H1 (cell line): Measurements from ENCODE around the gene CHD5. TPM values are rescaled to one million over a fixed set of nuclear protein-coding genes. Genes with fewer than 3 reads are reported as not detected.

Experiments
- CTCF ChIA-PET: fragments of 300-600 bp; sonication (Branson Sonifier 250); formaldehyde crosslinking; loops from one replicate; lab custom pipeline; 2021; ENCODE audit not compliant: partially characterized antibody; lab: Charles Lee
- POLR2A ChIA-PET: fragments of 300-600 bp; sonication (Branson Sonifier 250); formaldehyde crosslinking; loops from one replicate; lab custom pipeline; 2021; ENCODE audit warnings: inconsistent platforms; ENCODE audit not compliant: partially characterized antibody; lab: Charles Lee
- DNase-seq, 2 experiments: peaks; one replicate each; pipeline versions ENCODE4 v3.0.0 to v3.0.0-alpha.2; 2010 to 2022; ENCODE audit warnings: low spot score in 2 of 2, low read depth in 1 of 2, mixed read lengths in 1 of 2
- FAIRE-seq: peaks from 2 replicates; lab custom pipeline; 2011; peaks lifted over from hg19 to GRCh38; lab: Jason Lieb, UNC
- H2AFZ ChIP-seq: 2 replicates; pipeline ENCODE4 v1.8.1; 2012; ENCODE audit warnings: low read length, inconsistent platforms
- H2AK5ac ChIP-seq: 2 replicates; pipeline ENCODE4 v1.6.1; 2013; ENCODE audit warnings: low read depth, low read length
- H2BK120ac ChIP-seq: replicated peaks from 2 replicates; pipeline ENCODE3; 2013; ENCODE audit warnings: low read depth, low read length, inconsistent platforms
- H2BK12ac ChIP-seq: 2 replicates; pipeline ENCODE4 v1.6.1; 2013; ENCODE audit warnings: low read depth, low read length
- H2BK15ac ChIP-seq: 2 replicates; pipeline ENCODE4 v1.6.1; 2013; ENCODE audit warnings: low read length
- H2BK20ac ChIP-seq: 2 replicates; pipeline ENCODE4 v1.6.1; 2013; ENCODE audit warnings: low read length
- H2BK5ac ChIP-seq: 2 replicates; pipeline ENCODE4 v1.6.1; 2013; ENCODE audit warnings: low read depth, low read length
- H3K14ac ChIP-seq: 2 replicates; pipeline ENCODE4 v1.6.1; 2013; ENCODE audit warnings: inconsistent platforms; ENCODE audit not compliant: insufficient read length
- H3K18ac ChIP-seq: 2 replicates; pipeline ENCODE4 v1.6.1; 2013; ENCODE audit warnings: low read length; ENCODE audit errors: extremely low read depth
- H3K23ac ChIP-seq: 2 replicates; pipeline ENCODE4 v1.6.1; 2013; ENCODE audit warnings: inconsistent platforms; ENCODE audit not compliant: insufficient read length
- H3K23me2 ChIP-seq: 2 replicates; pipeline ENCODE4 v1.6.1; 2013; ENCODE audit warnings: low read depth, low read length
- H3K27ac ChIP-seq: 2 replicates; pipeline ENCODE4 v1.6.1; 2011; ENCODE audit warnings: low read depth, low read length, inconsistent platforms
- H3K27me3 ChIP-seq, 4 experiments: replicated peaks in 1 of 4; 1 replicate in 1 of 4; 2 replicates in 3 of 4; pipeline versions ENCODE4 v1.6.1 to v1.8.1; 2011 to 2013; ENCODE audit warnings: low read length in 3 of 4, mild to moderate bottlenecking in 3 of 4, inconsistent platforms in 2 of 4, mixed read lengths in 2 of 4, moderate library complexity in 1 of 4; ENCODE audit not compliant: control insufficient read depth in 3 of 4, insufficient read depth in 3 of 4; ENCODE audit errors: extremely low read depth in 1 of 4
- H3K36me3 ChIP-seq, 4 experiments: 2 replicates each; pipeline versions ENCODE4 v1.6.1 to v1.8.1; 2011 to 2013; ENCODE audit warnings: mild to moderate bottlenecking in 4 of 4, low read length in 3 of 4, moderate library complexity in 2 of 4, control low read depth in 1 of 4, inconsistent platforms in 1 of 4; ENCODE audit not compliant: insufficient read depth in 4 of 4, control insufficient read depth in 2 of 4
- H3K4ac ChIP-seq: replicated peaks from 2 replicates; pipeline ENCODE3; 2013; ENCODE audit warnings: low read length, low read depth, mixed read lengths, inconsistent platforms; ENCODE audit not compliant: insufficient read length
- H3K4me1 ChIP-seq, 4 experiments: replicated peaks in 1 of 4; 1 replicate in 1 of 4; 2 replicates in 3 of 4; pipeline versions ENCODE4 v1.6.1 to v1.8.1; 2011 to 2013; ENCODE audit warnings: low read length in 3 of 4, inconsistent platforms in 2 of 4, mixed read lengths in 1 of 4; ENCODE audit not compliant: insufficient read depth in 4 of 4, control insufficient read depth in 3 of 4
- H3K4me2 ChIP-seq, 2 experiments: 2 replicates each; pipeline versions ENCODE4 v1.6.1 to v1.8.1; 2011 to 2013; ENCODE audit warnings: low read depth in 2 of 2, low read length in 2 of 2, control low read depth in 1 of 2, inconsistent platforms in 1 of 2, mild to moderate bottlenecking in 1 of 2; ENCODE audit not compliant: insufficient read depth in 1 of 2
- H3K4me3 ChIP-seq, 4 experiments: fragments of 200-600, 300-600 bp in 1 of 4; sonication (generic), shearing (Covaris generic), sonication (Bioruptor Twin) in 1 of 4; 2 replicates each; pipeline versions ENCODE4 v1.5.1 to v1.8.1; 2011 to 2016; ENCODE audit warnings: low read length in 4 of 4, low read depth in 3 of 4, control low read depth in 2 of 4, inconsistent platforms in 2 of 4, mild to moderate bottlenecking in 2 of 4, mixed read lengths in 1 of 4, moderate library complexity in 1 of 4; ENCODE audit not compliant: insufficient read depth in 2 of 4; ENCODE audit errors: extremely low read depth in 1 of 4
- H3K56ac ChIP-seq: replicated peaks from 2 replicates; pipeline ENCODE3; 2013; ENCODE audit warnings: low read depth, mild to moderate bottlenecking, mixed read lengths, low read length, inconsistent platforms; ENCODE audit not compliant: insufficient read length
- H3K79me1 ChIP-seq: 2 replicates; pipeline ENCODE4 v1.6.1; 2013; ENCODE audit warnings: low read depth, low read length, control low read depth
- H3K79me2 ChIP-seq, 2 experiments: 2 replicates each; pipeline versions ENCODE4 v1.6.1 to v1.8.1; 2012 to 2013; ENCODE audit warnings: low read length in 2 of 2, mild to moderate bottlenecking in 2 of 2, inconsistent platforms in 1 of 2; ENCODE audit not compliant: insufficient read depth in 2 of 2, control insufficient read depth in 1 of 2
- H3K9ac ChIP-seq, 4 experiments: replicated peaks in 1 of 4; 1 replicate in 1 of 4; 2 replicates in 3 of 4; pipeline versions ENCODE4 v1.6.1 to v1.8.1; 2011 to 2013; ENCODE audit warnings: low read depth in 3 of 4, low read length in 3 of 4, control low read depth in 2 of 4, mild to moderate bottlenecking in 2 of 4, moderate library complexity in 2 of 4, inconsistent platforms in 1 of 4; ENCODE audit errors: extremely low read depth in 1 of 4
- H3K9me3 ChIP-seq, 2 experiments: 2 replicates each; pipeline versions ENCODE4 v1.6.1 to v1.8.1; 2012 to 2013; ENCODE audit warnings: mild to moderate bottlenecking in 2 of 2, moderate library complexity in 2 of 2, control low read depth in 1 of 2, inconsistent platforms in 1 of 2, low read depth in 1 of 2, low read length in 1 of 2, mixed read lengths in 1 of 2; ENCODE audit not compliant: insufficient read depth in 2 of 2
- H4K20me1 ChIP-seq, 2 experiments: replicated peaks in 1 of 2; 2 replicates each; pipeline versions ENCODE3 to v1.8.1; 2011 to 2013; ENCODE audit warnings: inconsistent platforms in 2 of 2, low read length in 2 of 2, mild to moderate bottlenecking in 1 of 2; ENCODE audit not compliant: insufficient read depth in 2 of 2, control insufficient read depth in 1 of 2
- H4K5ac ChIP-seq: 2 replicates; pipeline ENCODE4 v1.6.1; 2013; ENCODE audit warnings: low read length, low read depth, mixed read lengths, inconsistent platforms; ENCODE audit not compliant: insufficient read length
- H4K8ac ChIP-seq: 2 replicates; pipeline ENCODE4 v1.8.0; 2013; ENCODE audit warnings: mild to moderate bottlenecking, moderate library complexity, low read length, inconsistent platforms; ENCODE audit not compliant: insufficient read depth; ENCODE audit errors: extremely low read depth
- H4K91ac ChIP-seq: replicated peaks from 2 replicates; pipeline ENCODE3; 2013; ENCODE audit warnings: low read length, mixed read lengths, inconsistent platforms; ENCODE audit not compliant: insufficient read length
- EP300 ChIP-seq, 2 experiments: IDR thresholded peaks; 1 replicate in 1 of 2; 2 replicates in 1 of 2; pipeline ENCODE4 v1.6.1; 2011 to 2012; ENCODE audit warnings: low read depth in 2 of 2, low read length in 2 of 2, mild to moderate bottlenecking in 2 of 2, borderline replicate concordance in 1 of 2, inconsistent platforms in 1 of 2, moderate library complexity in 1 of 2
- NANOG ChIP-seq: IDR thresholded peaks from 2 replicates; pipeline ENCODE4 v1.6.1; 2011; ENCODE audit warnings: low read length, low read depth, mild to moderate bottlenecking, inconsistent platforms; ENCODE audit not compliant: insufficient read depth, poor library complexity, severe bottlenecking
- RAD21 ChIP-seq, 2 experiments: IDR thresholded peaks in 1 of 2; conservative IDR thresholded peaks in 1 of 2; 2 replicates each; pipeline ENCODE4 v1.6.1; 2011; ENCODE audit warnings: low read depth in 2 of 2, low read length in 2 of 2, improper control_type of control experiment in 1 of 2, inconsistent platforms in 1 of 2, mild to moderate bottlenecking in 1 of 2, moderate library complexity in 1 of 2
- RNF2 ChIP-seq: fragments of 200-900, 300-1000 bp; sonication (generic); IDR thresholded peaks from 2 replicates; pipeline ENCODE4 v1.7.1; 2016; ENCODE audit warnings: borderline replicate concordance, low read depth, mild to moderate bottlenecking, antibody characterized with exemption, low read length; ENCODE audit not compliant: poor library complexity, severe bottlenecking; ENCODE audit errors: missing control alignments
- WGBS, 2 experiments: shearing (Covaris generic) in 1 of 2; methylation state at CpG; one replicate each; pipeline versions ENCODE4 v1.1.6 to v1.1.7; 2013 to 2015; ENCODE audit warnings: low lambda C conversion rate in 2 of 2, mixed read lengths in 2 of 2, inconsistent platforms in 1 of 2, low coverage in 1 of 2, missing lambda C conversion rate in 1 of 2; ENCODE audit not compliant: insufficient replicate concordance in 2 of 2, insufficient coverage in 1 of 2, insufficient read length in 1 of 2; ENCODE audit errors: extremely low coverage in 1 of 2, missing lambda C conversion rate in 1 of 2; 5-methylcytosine and 5-hydroxymethylcytosine counted together
- polyA plus RNA-seq, 7 experiments: library from polyadenylated mRNA; depleted of rRNA in 3 of 7; stranded (reverse) in 5 of 7; unstranded in 2 of 7; fragments of >200 nt in 5 of 7; fragments of 200-250 nt in 2 of 7; gene quantifications; 1 replicate in 5 of 7; 2 replicates in 1 of 7; 4 replicates in 1 of 7; pipeline versions ENCODE4 v1.2.1 to v1.2.3, GENCODE V29; 2011 to 2013; ENCODE audit warnings: missing spikeins in 2 of 7, mixed read lengths in 2 of 7
- total RNA-seq: library from RNA; stranded (reverse); fragmentation: NEBNext Ultra II Directional; extraction: Animal tissue kit (Norgen Biotek cat#: 25700); gene quantifications from 2 replicates; pipeline ENCODE4 v1.2.1, GENCODE V29; 2021
- TF ChIP-seq, protein P1 (sequence below), 3 experiments: IDR thresholded peaks; 1 replicate in 2 of 3; 2 replicates in 1 of 3; pipeline versions ENCODE4 v1.5.1 to v1.6.1; 2011; ENCODE audit warnings: low read length in 3 of 3, mild to moderate bottlenecking in 3 of 3, inconsistent platforms in 2 of 3, low read depth in 1 of 3, moderate library complexity in 1 of 3; ENCODE audit not compliant: insufficient read depth in 1 of 3; ENCODE audit errors: control extremely low read depth in 1 of 3

Gene CHD5
- total and polyA plus RNA-seq, 2 of the 8 experiments (the other 6 are each of a cell fraction or from before 2014, with no cell fraction given), result 0.42 to 1.8 TPM

DNA sequence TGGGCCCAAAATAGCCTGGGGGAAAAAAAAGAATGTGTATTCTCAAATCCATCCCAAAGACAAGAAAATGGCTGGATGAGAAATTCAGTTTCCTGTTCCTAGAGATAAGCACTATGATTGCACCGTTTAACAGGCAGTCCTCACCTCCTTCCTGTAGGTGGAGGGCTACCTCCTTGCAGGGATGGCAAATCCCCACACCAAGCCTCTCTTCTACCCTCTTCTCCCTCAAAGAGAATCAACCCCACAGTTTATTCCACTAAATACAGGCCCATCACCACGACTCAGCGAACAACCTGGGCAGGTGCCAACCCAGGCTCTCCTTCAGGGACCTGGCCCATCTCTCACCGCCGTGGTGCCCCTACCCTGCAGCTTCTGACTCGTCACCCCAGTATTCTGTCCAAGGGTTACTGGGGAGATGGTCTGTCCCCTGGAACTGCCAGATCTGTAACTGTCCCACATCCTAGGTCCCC is 3.4 kb upstream of the CHD5 start:
- POLR2A ChIA-PET, result interaction anchor here (1.1 to 6.0 kb wide), 7 partner anchors 9 to 31 kb away, joined by 4 to 50 read pairs (median 9); partner anchors contain the start of gene RPL22

More for the DNA sequence above, 3.4 kb upstream of the CHD5 start:
- Histone ChIP-seq H2BK20ac (no peak overlapping the region), H2BK120ac (no peak overlapping the region), H3K79me2 (peaks cover 0 to 18% of the 10 kb centered on the region in 2 experiments; a peak in 2 of 4 replicates), H3K23me2 (peaks cover 3% of the 10 kb centered on the region; the same call in 1 of the 2 replicates), H3K27ac (no peak overlapping the region), H3K4ac (no peak overlapping the region), H3K4me2 (no peak overlapping the region), H3K4me3 (no peak overlapping the region), H3K9me3 (no peaks in the 10 kb centered on the region), H2AK5ac (no peak overlapping the region), H3K56ac (no peak overlapping the region), H3K23ac (no peak overlapping the region), H2BK5ac (no peak overlapping the region), H3K36me3 (peaks cover 5 to 31% (median 9%) of the 10 kb centered on the region in 4 experiments; a peak in 5 of 8 replicates), H3K18ac (no peak overlapping the region), H4K8ac (no peak overlapping the region), H2BK15ac (no peak overlapping the region), H3K79me1 (peaks cover 4% of the 10 kb centered on the region; the same call in 1 of the 2 replicates), H4K20me1 (peaks cover 11 to 25% of the 10 kb centered on the region in 2 experiments), H4K91ac (no peak overlapping the region), H2AFZ (no peak overlapping the region), H3K4me1 (peaks cover 8 to 12% (median 10%) of the 10 kb centered on the region in 4 experiments), H4K5ac (no peak overlapping the region), H2BK12ac (no peak overlapping the region), H3K14ac (no peak overlapping the region), H3K9ac (no peak overlapping the region; a peak in 1 of 7 replicates), H3K27me3 (peaks cover 13 to 34% (median 26%) of the 10 kb centered on the region in 4 experiments)
- TF ChIP-seq RNF2 (no peak), RAD21 (IDR thresholded peaks at IDR 0.05 in 1 of 2, conservative IDR thresholded peaks at IDR 0.05 in 1 of 2; ENCODE audit: low read depth in 2 of 2, low read length in 2 of 2) (peak in 1 of 2 experiments; percentile 29; a peak in 1 of 4 replicates), NANOG (no peak), EP300 (IDR thresholded peaks at IDR 0.05; ENCODE audit: borderline replicate concordance in 1 of 2, low read depth in 2 of 2, low read length in 2 of 2) (no peak)
- TF ChIP-seq, protein P1, sequence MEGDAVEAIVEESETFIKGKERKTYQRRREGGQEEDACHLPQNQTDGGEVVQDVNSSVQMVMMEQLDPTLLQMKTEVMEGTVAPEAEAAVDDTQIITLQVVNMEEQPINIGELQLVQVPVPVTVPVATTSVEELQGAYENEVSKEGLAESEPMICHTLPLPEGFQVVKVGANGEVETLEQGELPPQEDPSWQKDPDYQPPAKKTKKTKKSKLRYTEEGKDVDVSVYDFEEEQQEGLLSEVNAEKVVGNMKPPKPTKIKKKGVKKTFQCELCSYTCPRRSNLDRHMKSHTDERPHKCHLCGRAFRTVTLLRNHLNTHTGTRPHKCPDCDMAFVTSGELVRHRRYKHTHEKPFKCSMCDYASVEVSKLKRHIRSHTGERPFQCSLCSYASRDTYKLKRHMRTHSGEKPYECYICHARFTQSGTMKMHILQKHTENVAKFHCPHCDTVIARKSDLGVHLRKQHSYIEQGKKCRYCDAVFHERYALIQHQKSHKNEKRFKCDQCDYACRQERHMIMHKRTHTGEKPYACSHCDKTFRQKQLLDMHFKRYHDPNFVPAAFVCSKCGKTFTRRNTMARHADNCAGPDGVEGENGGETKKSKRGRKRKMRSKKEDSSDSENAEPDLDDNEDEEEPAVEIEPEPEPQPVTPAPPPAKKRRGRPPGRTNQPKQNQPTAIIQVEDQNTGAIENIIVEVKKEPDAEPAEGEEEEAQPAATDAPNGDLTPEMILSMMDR (IDR thresholded peaks at IDR 0.05; ENCODE audit: control extremely low read depth in 1 of 3, insufficient read depth in 1 of 3, low read depth in 1 of 3, low read length in 3 of 3), result peak; percentile 43 to 53 (median 51)
- CTCF ChIA-PET, result interaction anchor here (0.9 to 3.9 kb wide), 13 partner anchors 10 to 255 kb away, joined by 3 to 27 read pairs (median 5); partner anchors contain the start of gene RNF207
- DNase-seq (no peak), FAIRE-seq (no peak)
- 72% methylated on average over 6 of the region's 6 CpGs; no CpG with 5 or more reads in 1 of the 2 experiments for WGBS, 2 experiments
